Measurements from ENCODE around the gene KAZN.

Gene KAZN

DNA sequence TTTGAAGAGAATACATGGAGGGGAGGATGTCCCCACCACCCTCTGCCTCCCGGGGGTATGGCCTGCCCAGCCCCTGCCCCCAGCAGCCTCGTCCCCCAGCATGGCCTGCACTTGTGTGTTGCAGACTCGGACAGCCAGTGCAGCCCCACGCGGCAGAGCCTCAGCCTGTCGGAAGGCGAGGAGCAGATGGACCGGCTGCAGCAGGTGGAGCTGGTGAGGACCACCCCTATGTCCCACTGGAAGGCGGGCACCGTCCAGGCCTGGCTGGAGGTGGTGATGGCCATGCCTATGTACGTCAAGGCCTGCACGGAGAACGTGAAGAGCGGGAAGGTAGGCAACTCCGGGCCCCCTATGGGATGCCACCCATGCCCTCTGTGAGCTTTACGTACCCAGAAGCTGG is 495.6 kb downstream of the KAZN start:
- no peaks in the 10 kb centered on the region for H3K27me3 ChIP-seq (ENCODE audit: control insufficient read depth, insufficient read depth, low read length)

DNA sequence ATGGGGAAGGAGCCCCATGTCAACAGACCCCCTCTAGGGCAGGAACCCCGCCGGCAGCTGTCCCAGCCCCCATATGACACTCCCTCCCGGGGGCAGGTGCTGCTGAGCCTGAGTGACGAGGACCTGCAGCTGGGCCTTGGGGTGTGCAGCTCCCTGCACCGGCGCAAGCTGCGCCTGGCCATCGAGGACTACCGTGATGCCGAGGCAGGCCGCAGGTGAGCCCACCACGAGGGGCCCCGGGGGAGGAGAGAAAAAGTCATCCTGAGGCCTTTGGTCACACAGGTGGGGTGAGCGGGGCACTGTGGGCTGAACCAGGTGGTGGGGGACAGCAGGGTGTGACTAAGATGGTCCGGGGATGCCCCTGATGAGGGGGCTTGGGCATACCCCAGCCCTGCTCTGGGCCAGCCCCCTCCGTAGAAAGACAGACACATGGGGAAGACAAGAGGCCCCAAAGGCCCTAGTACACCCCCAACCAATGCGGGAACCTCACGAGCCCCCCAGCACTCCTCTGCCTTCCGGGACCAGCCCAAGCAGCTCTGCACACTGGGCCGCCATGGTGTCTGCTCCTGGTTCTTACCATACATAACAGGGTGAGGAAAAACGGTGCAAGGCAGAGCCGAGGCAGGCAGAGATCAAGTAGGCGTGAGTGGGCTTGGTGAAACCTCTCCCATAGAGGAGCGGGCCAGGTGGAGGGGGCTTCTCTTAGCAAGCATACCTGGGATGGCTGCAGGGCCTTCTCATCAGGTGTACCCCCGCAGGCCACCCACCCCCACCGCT is 496.4 kb downstream of the KAZN start:
- no peak overlapping the region for H3K9ac ChIP-seq (ENCODE audit: low read depth, low read length)
- H3K4me1 ChIP-seq (ENCODE audit: control insufficient read depth, insufficient read depth, low read length): peaks cover 3% of the 10 kb centered on the region
- H3K4me3 ChIP-seq (ENCODE audit: low read depth, low read length): no peak overlapping the region
- peaks cover 1% of the 10 kb centered on the region for H3K27me3 ChIP-seq (ENCODE audit: control insufficient read depth, insufficient read depth, low read length)
- H3K36me3 ChIP-seq (ENCODE audit: control insufficient read depth, insufficient read depth, low read length): no peaks in the 10 kb centered on the region
- H3K9me3 ChIP-seq (ENCODE audit: control insufficient read depth, insufficient read depth, low read length): no peaks in the 10 kb centered on the region

More for the DNA sequence above, 495.6 kb downstream of the KAZN start:
- no peaks in the 10 kb centered on the region for H3K9me3 ChIP-seq (ENCODE audit: control insufficient read depth, insufficient read depth, low read length)
- H3K9ac ChIP-seq (ENCODE audit: low read depth, low read length): no peak overlapping the region
- no peak overlapping the region for H3K4me3 ChIP-seq (ENCODE audit: low read depth, low read length)
- H3K4me1 ChIP-seq (ENCODE audit: control insufficient read depth, insufficient read depth, low read length): peaks cover 3% of the 10 kb centered on the region
- H3K36me3 ChIP-seq (ENCODE audit: control insufficient read depth, insufficient read depth, low read length): no peaks in the 10 kb centered on the region

DNA sequence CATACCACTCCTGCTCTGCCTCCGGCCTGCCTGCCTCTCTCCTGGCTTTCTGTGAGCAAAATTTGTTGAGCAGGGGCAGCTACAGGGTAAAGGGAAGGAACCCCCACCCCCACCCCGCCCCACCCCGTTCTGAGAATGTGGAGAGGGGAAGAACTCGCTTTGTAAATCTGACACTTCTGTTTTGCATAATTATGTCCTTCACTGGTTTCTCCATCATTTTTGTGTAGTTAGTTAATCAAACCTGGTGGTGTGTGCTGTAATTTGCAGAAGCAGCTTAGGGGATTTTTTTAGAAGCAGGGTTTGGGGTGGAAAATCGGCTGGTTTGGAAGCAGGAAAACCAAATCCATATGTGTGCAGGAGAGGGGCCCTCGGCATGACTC is 497.0 kb downstream of the KAZN start:
- Histone ChIP-seq H3K4me3 (ENCODE audit: low read depth, low read length) (no peak overlapping the region), H3K9me3 (ENCODE audit: control insufficient read depth, insufficient read depth, low read length) (no peaks in the 10 kb centered on the region), H3K27me3 (ENCODE audit: control insufficient read depth, insufficient read depth, low read length) (peaks cover 3% of the 10 kb centered on the region), H3K4me1 (ENCODE audit: control insufficient read depth, insufficient read depth, low read length) (peaks cover 3% of the 10 kb centered on the region), H3K36me3 (ENCODE audit: control insufficient read depth, insufficient read depth, low read length) (no peaks in the 10 kb centered on the region), H3K9ac (ENCODE audit: low read depth, low read length) (no peak overlapping the region)

DNA sequence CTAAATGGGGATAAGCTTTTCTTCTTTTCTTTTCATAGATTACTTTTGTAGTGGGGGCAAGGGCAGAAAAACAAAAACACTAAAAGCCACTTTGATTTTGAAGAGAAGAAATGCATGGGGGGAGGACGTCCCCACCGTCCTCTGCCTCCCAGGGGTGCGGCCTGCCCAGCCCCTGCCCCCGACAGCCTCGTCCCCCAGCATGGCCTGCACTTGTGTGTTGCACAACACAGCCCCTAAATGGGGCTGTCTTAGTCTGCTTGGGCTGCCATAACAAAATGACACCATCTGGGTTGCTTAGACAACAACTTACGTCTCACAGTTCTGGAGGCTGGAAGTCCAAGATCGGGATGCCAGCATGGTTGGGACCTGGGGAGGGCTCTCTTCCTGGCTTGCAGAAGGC is 497.8 kb downstream of the KAZN start:
- Histone ChIP-seq H3K9ac (ENCODE audit: low read depth, low read length) (no peak overlapping the region), H3K36me3 (ENCODE audit: control insufficient read depth, insufficient read depth, low read length) (no peaks in the 10 kb centered on the region), H3K9me3 (ENCODE audit: control insufficient read depth, insufficient read depth, low read length) (no peaks in the 10 kb centered on the region), H3K4me1 (ENCODE audit: control insufficient read depth, insufficient read depth, low read length) (no peaks in the 10 kb centered on the region), H3K27me3 (ENCODE audit: control insufficient read depth, insufficient read depth, low read length) (peaks cover 7% of the 10 kb centered on the region), H3K4me3 (ENCODE audit: low read depth, low read length) (no peak overlapping the region)

DNA sequence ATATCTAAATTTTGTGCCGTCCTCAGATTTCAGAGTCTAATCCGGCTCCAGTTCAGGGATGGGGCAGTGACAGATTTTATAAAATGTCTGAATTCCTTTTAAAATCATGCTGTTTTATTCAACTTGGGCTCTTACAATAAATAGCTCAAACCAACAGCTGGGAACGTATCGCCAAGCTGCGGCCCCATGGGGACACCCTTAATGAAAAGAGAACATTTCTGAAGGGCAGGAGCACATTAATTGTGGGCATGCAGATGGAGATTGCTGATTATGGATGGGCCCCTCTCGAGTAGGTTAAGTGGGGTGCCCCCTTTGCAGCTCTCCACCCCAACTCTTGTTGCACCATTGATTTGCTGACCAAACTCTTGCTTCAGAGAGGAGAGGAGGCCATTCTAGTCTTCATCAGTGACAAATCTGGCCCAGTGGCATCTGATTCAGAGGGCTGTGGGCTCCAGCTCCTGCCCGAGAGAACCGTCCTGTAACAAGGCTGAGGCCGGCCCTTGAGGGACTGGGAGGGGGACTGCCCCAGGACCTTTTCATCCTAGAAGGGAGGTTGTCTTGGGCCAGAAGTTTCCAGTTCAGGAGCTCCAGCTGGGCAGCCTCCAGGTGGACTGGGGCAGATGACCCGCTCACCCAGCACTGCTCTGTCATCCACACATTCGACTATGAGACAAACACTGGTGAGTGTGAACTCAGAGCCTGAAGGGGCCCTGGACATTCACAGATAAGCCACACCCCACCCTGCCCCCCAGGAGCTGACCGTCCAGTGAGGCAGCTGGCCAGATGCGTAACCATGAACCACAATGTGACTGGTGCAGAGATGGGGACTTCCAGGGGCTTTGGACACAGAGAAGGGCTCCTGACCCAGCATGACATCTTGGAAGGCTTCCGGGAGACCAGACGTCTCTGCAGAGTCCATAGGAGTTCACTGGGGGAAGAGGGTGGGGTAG is 500.0 kb downstream of the KAZN start:
- no peaks in the 10 kb centered on the region for H3K36me3 ChIP-seq (ENCODE audit: control insufficient read depth, insufficient read depth, low read length)
- no peak overlapping the region for H3K9ac ChIP-seq (ENCODE audit: low read depth, low read length)
- H3K4me3 ChIP-seq (ENCODE audit: low read depth, low read length): no peak overlapping the region
- H3K9me3 ChIP-seq (ENCODE audit: control insufficient read depth, insufficient read depth, low read length): no peaks in the 10 kb centered on the region
- peaks cover 11% of the 10 kb centered on the region for H3K27me3 ChIP-seq (ENCODE audit: control insufficient read depth, insufficient read depth, low read length)
- peaks cover 2% of the 10 kb centered on the region for H3K4me1 ChIP-seq (ENCODE audit: control insufficient read depth, insufficient read depth, low read length)

DNA sequence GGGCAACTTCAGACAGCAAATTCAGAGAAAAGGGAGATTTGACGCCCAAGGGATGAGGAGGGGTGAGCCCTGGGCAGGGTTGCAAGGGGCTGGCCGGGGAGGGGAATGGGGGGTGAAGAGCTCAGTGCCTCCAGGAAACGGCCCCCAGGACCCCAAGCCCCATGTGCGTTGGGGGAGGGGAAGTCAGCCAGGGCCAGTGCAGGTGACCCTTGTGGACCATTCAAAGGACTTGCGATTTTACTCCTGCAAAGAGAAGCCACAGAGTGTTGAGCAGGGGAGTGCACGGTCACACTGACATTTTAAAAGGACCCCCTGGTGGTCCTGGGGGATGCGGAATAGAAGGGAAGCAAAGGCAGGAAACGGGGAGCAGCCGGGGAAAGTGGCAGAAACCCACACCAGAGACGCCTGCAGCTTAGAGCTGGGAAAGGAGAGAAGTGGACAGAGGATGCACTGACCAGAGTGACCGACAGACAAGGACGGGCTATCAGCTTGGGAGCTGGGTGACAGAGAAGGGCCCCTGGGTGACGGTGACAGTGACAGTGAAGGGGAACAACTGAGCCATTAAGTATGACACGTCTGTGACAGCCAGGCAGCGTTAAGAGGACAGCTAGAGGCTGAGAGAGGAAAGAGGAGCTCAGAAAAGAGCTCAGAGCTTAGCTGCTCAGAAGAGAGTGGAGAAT is 501.1 kb downstream of the KAZN start:
- H3K27me3 ChIP-seq (ENCODE audit: control insufficient read depth, insufficient read depth, low read length): peaks cover 11% of the 10 kb centered on the region
- H3K4me3 ChIP-seq (ENCODE audit: low read depth, low read length): no peak overlapping the region

DNA sequence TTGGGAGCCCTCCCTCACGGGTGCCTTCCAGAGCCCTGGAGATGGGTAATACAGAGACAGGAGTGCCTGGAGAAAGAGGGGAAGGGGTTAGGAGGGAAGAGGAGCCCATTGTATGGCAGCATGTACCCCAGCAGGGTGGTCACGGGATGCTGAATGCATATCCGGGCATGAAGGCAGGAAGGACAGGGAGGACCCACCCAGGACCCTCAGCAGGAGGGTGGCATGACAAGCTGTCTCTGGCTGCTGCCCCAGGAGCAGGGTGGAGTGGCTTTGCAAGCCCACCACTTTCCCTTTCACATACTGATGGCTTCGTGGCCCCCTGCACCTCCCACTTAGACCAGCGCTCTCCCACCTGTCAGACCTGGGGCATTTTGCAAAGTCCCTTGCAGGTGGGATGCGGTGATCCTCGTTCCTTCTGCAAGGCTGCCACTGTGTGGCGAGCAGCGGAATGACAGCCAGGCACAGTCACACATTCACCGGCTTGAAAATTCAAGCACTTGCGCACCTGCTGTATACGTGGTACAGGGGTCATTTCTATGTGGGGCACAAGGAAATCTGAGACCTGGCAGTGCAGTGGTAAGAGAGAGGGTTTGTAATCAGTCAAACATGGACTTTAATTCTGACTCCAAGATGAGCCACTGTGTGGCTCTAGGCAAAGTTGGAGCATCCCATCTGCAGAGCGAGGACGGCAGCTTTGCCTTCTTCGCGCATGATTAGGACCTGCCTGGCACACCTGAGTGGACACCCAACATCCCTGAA is 501.8 kb downstream of the KAZN start:
- Histone ChIP-seq H3K27me3 (ENCODE audit: control insufficient read depth, insufficient read depth, low read length) (peaks cover 11% of the 10 kb centered on the region), H3K4me3 (ENCODE audit: low read depth, low read length) (no peak overlapping the region), H3K9ac (ENCODE audit: low read depth, low read length) (no peak overlapping the region), H3K36me3 (ENCODE audit: control insufficient read depth, insufficient read depth, low read length) (no peaks in the 10 kb centered on the region), H3K4me1 (ENCODE audit: control insufficient read depth, insufficient read depth, low read length) (peaks cover 2% of the 10 kb centered on the region), H3K9me3 (ENCODE audit: control insufficient read depth, insufficient read depth, low read length) (no peaks in the 10 kb centered on the region)

More for the DNA sequence above, 501.1 kb downstream of the KAZN start:
- Histone ChIP-seq H3K36me3 (ENCODE audit: control insufficient read depth, insufficient read depth, low read length) (no peaks in the 10 kb centered on the region), H3K4me1 (ENCODE audit: control insufficient read depth, insufficient read depth, low read length) (peaks cover 2% of the 10 kb centered on the region), H3K9me3 (ENCODE audit: control insufficient read depth, insufficient read depth, low read length) (no peaks in the 10 kb centered on the region), H3K9ac (ENCODE audit: low read depth, low read length) (no peak overlapping the region)

DNA sequence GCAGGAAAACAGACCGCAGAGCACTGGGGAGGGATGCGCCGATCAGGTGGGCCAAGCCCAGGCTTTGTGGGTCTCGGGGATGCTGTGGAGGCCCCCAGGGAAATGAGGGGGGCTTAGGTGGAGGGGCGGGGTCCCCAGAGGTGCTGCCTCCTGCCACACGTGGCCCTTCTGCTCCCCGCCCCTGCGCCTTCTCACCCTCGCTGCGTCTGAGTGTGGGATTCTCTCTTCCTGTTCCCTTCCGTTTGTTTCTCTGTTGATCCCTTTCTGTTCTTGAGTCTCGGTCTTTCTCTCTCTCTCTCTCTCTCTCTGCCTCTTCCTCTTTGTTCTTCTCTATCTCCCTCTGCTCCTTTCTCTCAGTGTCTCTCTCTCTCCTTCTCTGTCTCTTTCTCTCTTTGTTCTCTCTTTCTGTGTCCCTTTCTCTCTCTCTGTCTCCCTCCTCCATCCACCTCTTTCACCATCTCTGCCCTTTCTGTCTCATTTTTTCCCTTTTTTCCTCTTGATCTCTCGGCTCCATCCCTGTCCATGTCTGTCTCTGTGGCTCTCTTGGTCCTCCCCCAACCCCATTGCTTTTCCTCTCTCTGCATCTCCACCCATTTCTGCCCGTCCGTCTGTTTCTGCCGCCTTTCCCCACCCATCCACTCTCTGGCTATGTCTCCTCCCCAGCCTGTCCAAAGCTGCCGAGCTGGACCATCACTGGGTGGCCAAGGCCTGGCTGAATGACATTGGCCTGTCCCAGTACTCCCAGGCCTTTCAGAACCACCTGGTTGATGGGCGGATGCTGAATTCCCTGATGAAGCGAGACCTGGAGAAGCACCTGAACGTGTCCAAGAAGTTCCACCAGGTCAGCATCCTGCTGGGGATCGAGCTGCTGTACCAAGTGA is 502.6 kb downstream of the KAZN start:
- no peaks in the 10 kb centered on the region for H3K9me3 ChIP-seq (ENCODE audit: control insufficient read depth, insufficient read depth, low read length)
- no peak overlapping the region for H3K4me3 ChIP-seq (ENCODE audit: low read depth, low read length)
- H3K4me1 ChIP-seq (ENCODE audit: control insufficient read depth, insufficient read depth, low read length): peaks cover 2% of the 10 kb centered on the region
- H3K9ac ChIP-seq (ENCODE audit: low read depth, low read length): no peak overlapping the region
- peaks cover 11% of the 10 kb centered on the region for H3K27me3 ChIP-seq (ENCODE audit: control insufficient read depth, insufficient read depth, low read length)
- H3K36me3 ChIP-seq (ENCODE audit: control insufficient read depth, insufficient read depth, low read length): no peaks in the 10 kb centered on the region

DNA sequence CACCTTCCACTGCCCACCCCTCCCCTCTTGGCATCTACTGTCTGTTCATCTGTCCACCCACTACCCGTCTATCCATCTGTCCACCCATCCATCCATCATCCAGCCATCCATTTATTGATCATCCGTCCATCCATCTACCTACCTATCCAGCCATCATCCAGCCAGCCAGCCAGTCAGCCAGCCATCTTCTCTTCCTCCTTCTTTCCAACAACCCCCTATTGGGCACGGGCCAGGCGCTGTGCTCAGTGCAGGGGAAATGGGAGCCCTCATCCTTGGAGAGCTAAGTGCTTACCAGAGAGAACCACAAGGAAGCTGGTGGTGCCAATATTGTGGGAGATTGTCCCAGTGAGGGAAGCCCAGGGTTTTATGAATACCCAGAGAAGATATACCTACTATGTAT is 503.3 kb downstream of the KAZN start:
- no peak overlapping the region for H3K9ac ChIP-seq (ENCODE audit: low read depth, low read length)
- no peak overlapping the region for H3K4me3 ChIP-seq (ENCODE audit: low read depth, low read length)
- H3K27me3 ChIP-seq (ENCODE audit: control insufficient read depth, insufficient read depth, low read length): peaks cover 11% of the 10 kb centered on the region
- no peaks in the 10 kb centered on the region for H3K9me3 ChIP-seq (ENCODE audit: control insufficient read depth, insufficient read depth, low read length)
- no peaks in the 10 kb centered on the region for H3K36me3 ChIP-seq (ENCODE audit: control insufficient read depth, insufficient read depth, low read length)
- peaks cover 2% of the 10 kb centered on the region for H3K4me1 ChIP-seq (ENCODE audit: control insufficient read depth, insufficient read depth, low read length)

DNA sequence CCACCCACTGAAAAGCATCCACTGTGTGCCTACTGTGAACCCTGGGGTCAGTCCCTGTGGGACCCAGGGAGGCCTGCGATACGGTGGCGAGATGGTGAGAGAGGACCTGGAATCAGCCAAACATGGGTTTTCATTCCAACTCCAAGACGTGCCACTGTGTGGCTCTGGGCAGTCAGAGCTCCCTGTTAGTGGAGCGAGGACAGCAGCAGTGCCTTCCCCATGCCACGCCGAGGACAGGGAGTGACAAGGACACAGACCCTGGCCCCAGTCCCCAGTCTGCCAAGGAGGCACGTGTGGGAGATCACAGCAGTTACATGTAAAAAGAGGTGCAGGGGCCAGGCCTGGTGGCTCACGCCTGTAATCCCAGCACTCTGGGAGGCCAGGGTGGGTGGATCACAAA is 504.2 kb downstream of the KAZN start:
- Histone ChIP-seq H3K9ac (ENCODE audit: low read depth, low read length) (no peak overlapping the region), H3K36me3 (ENCODE audit: control insufficient read depth, insufficient read depth, low read length) (no peaks in the 10 kb centered on the region), H3K27me3 (ENCODE audit: control insufficient read depth, insufficient read depth, low read length) (peaks cover 11% of the 10 kb centered on the region), H3K4me1 (ENCODE audit: control insufficient read depth, insufficient read depth, low read length) (peaks cover 3% of the 10 kb centered on the region), H3K4me3 (ENCODE audit: low read depth, low read length) (no peak overlapping the region), H3K9me3 (ENCODE audit: control insufficient read depth, insufficient read depth, low read length) (no peaks in the 10 kb centered on the region)
